H1 (cell line): ENCODE data around the gene ZNF619. TPM values are rescaled to one million over a fixed set of nuclear protein-coding genes. Genes with fewer than 3 reads are reported as not detected.

Source experiments
- CTCF ChIA-PET: fragments of 300-600 bp; sonication (Branson Sonifier 250); formaldehyde crosslinking; loops from one replicate; lab custom pipeline; 2021; ENCODE audit not compliant: partially characterized antibody; lab: Charles Lee
- POLR2A ChIA-PET: fragments of 300-600 bp; sonication (Branson Sonifier 250); formaldehyde crosslinking; loops from one replicate; lab custom pipeline; 2021; ENCODE audit warnings: inconsistent platforms; ENCODE audit not compliant: partially characterized antibody; lab: Charles Lee
- DNase-seq, 2 experiments: peaks; one replicate each; pipeline versions ENCODE4 v3.0.0 to v3.0.0-alpha.2; 2010 to 2022; ENCODE audit warnings: low spot score in 2 of 2, low read depth in 1 of 2, mixed read lengths in 1 of 2
- FAIRE-seq: peaks from 2 replicates; lab custom pipeline; 2011; peaks lifted over from hg19 to GRCh38; lab: Jason Lieb, UNC
- H2AFZ ChIP-seq: 2 replicates; pipeline ENCODE4 v1.8.1; 2012; ENCODE audit warnings: low read length, inconsistent platforms
- H2AK5ac ChIP-seq: 2 replicates; pipeline ENCODE4 v1.6.1; 2013; ENCODE audit warnings: low read depth, low read length
- H2BK120ac ChIP-seq: replicated peaks from 2 replicates; pipeline ENCODE3; 2013; ENCODE audit warnings: low read depth, low read length, inconsistent platforms
- H2BK12ac ChIP-seq: 2 replicates; pipeline ENCODE4 v1.6.1; 2013; ENCODE audit warnings: low read depth, low read length
- H2BK15ac ChIP-seq: 2 replicates; pipeline ENCODE4 v1.6.1; 2013; ENCODE audit warnings: low read length
- H2BK20ac ChIP-seq: 2 replicates; pipeline ENCODE4 v1.6.1; 2013; ENCODE audit warnings: low read length
- H2BK5ac ChIP-seq: 2 replicates; pipeline ENCODE4 v1.6.1; 2013; ENCODE audit warnings: low read depth, low read length
- H3K14ac ChIP-seq: 2 replicates; pipeline ENCODE4 v1.6.1; 2013; ENCODE audit warnings: inconsistent platforms; ENCODE audit not compliant: insufficient read length
- H3K18ac ChIP-seq: 2 replicates; pipeline ENCODE4 v1.6.1; 2013; ENCODE audit warnings: low read length; ENCODE audit errors: extremely low read depth
- H3K23ac ChIP-seq: 2 replicates; pipeline ENCODE4 v1.6.1; 2013; ENCODE audit warnings: inconsistent platforms; ENCODE audit not compliant: insufficient read length
- H3K23me2 ChIP-seq: 2 replicates; pipeline ENCODE4 v1.6.1; 2013; ENCODE audit warnings: low read depth, low read length
- H3K27ac ChIP-seq: 2 replicates; pipeline ENCODE4 v1.6.1; 2011; ENCODE audit warnings: low read depth, low read length, inconsistent platforms
- H3K27me3 ChIP-seq, 4 experiments: replicated peaks in 1 of 4; 1 replicate in 1 of 4; 2 replicates in 3 of 4; pipeline versions ENCODE4 v1.6.1 to v1.8.1; 2011 to 2013; ENCODE audit warnings: low read length in 3 of 4, mild to moderate bottlenecking in 3 of 4, inconsistent platforms in 2 of 4, mixed read lengths in 2 of 4, moderate library complexity in 1 of 4; ENCODE audit not compliant: control insufficient read depth in 3 of 4, insufficient read depth in 3 of 4; ENCODE audit errors: extremely low read depth in 1 of 4
- H3K36me3 ChIP-seq, 4 experiments: 2 replicates each; pipeline versions ENCODE4 v1.6.1 to v1.8.1; 2011 to 2013; ENCODE audit warnings: mild to moderate bottlenecking in 4 of 4, low read length in 3 of 4, moderate library complexity in 2 of 4, control low read depth in 1 of 4, inconsistent platforms in 1 of 4; ENCODE audit not compliant: insufficient read depth in 4 of 4, control insufficient read depth in 2 of 4
- H3K4ac ChIP-seq: replicated peaks from 2 replicates; pipeline ENCODE3; 2013; ENCODE audit warnings: low read length, low read depth, mixed read lengths, inconsistent platforms; ENCODE audit not compliant: insufficient read length
- H3K4me1 ChIP-seq, 4 experiments: replicated peaks in 1 of 4; 1 replicate in 1 of 4; 2 replicates in 3 of 4; pipeline versions ENCODE4 v1.6.1 to v1.8.1; 2011 to 2013; ENCODE audit warnings: low read length in 3 of 4, inconsistent platforms in 2 of 4, mixed read lengths in 1 of 4; ENCODE audit not compliant: insufficient read depth in 4 of 4, control insufficient read depth in 3 of 4
- H3K4me2 ChIP-seq, 2 experiments: 2 replicates each; pipeline versions ENCODE4 v1.6.1 to v1.8.1; 2011 to 2013; ENCODE audit warnings: low read depth in 2 of 2, low read length in 2 of 2, control low read depth in 1 of 2, inconsistent platforms in 1 of 2, mild to moderate bottlenecking in 1 of 2; ENCODE audit not compliant: insufficient read depth in 1 of 2
- H3K4me3 ChIP-seq, 4 experiments: fragments of 200-600, 300-600 bp in 1 of 4; sonication (generic), shearing (Covaris generic), sonication (Bioruptor Twin) in 1 of 4; 2 replicates each; pipeline versions ENCODE4 v1.5.1 to v1.8.1; 2011 to 2016; ENCODE audit warnings: low read length in 4 of 4, low read depth in 3 of 4, control low read depth in 2 of 4, inconsistent platforms in 2 of 4, mild to moderate bottlenecking in 2 of 4, mixed read lengths in 1 of 4, moderate library complexity in 1 of 4; ENCODE audit not compliant: insufficient read depth in 2 of 4; ENCODE audit errors: extremely low read depth in 1 of 4
- H3K56ac ChIP-seq: replicated peaks from 2 replicates; pipeline ENCODE3; 2013; ENCODE audit warnings: low read depth, mild to moderate bottlenecking, mixed read lengths, low read length, inconsistent platforms; ENCODE audit not compliant: insufficient read length
- H3K79me1 ChIP-seq: 2 replicates; pipeline ENCODE4 v1.6.1; 2013; ENCODE audit warnings: low read depth, low read length, control low read depth
- H3K79me2 ChIP-seq, 2 experiments: 2 replicates each; pipeline versions ENCODE4 v1.6.1 to v1.8.1; 2012 to 2013; ENCODE audit warnings: low read length in 2 of 2, mild to moderate bottlenecking in 2 of 2, inconsistent platforms in 1 of 2; ENCODE audit not compliant: insufficient read depth in 2 of 2, control insufficient read depth in 1 of 2
- H3K9ac ChIP-seq, 4 experiments: replicated peaks in 1 of 4; 1 replicate in 1 of 4; 2 replicates in 3 of 4; pipeline versions ENCODE4 v1.6.1 to v1.8.1; 2011 to 2013; ENCODE audit warnings: low read depth in 3 of 4, low read length in 3 of 4, control low read depth in 2 of 4, mild to moderate bottlenecking in 2 of 4, moderate library complexity in 2 of 4, inconsistent platforms in 1 of 4; ENCODE audit errors: extremely low read depth in 1 of 4
- H3K9me3 ChIP-seq, 2 experiments: 2 replicates each; pipeline versions ENCODE4 v1.6.1 to v1.8.1; 2012 to 2013; ENCODE audit warnings: mild to moderate bottlenecking in 2 of 2, moderate library complexity in 2 of 2, control low read depth in 1 of 2, inconsistent platforms in 1 of 2, low read depth in 1 of 2, low read length in 1 of 2, mixed read lengths in 1 of 2; ENCODE audit not compliant: insufficient read depth in 2 of 2
- H4K20me1 ChIP-seq, 2 experiments: replicated peaks in 1 of 2; 2 replicates each; pipeline versions ENCODE3 to v1.8.1; 2011 to 2013; ENCODE audit warnings: inconsistent platforms in 2 of 2, low read length in 2 of 2, mild to moderate bottlenecking in 1 of 2; ENCODE audit not compliant: insufficient read depth in 2 of 2, control insufficient read depth in 1 of 2
- H4K5ac ChIP-seq: 2 replicates; pipeline ENCODE4 v1.6.1; 2013; ENCODE audit warnings: low read length, low read depth, mixed read lengths, inconsistent platforms; ENCODE audit not compliant: insufficient read length
- H4K8ac ChIP-seq: 2 replicates; pipeline ENCODE4 v1.8.0; 2013; ENCODE audit warnings: mild to moderate bottlenecking, moderate library complexity, low read length, inconsistent platforms; ENCODE audit not compliant: insufficient read depth; ENCODE audit errors: extremely low read depth
- H4K91ac ChIP-seq: replicated peaks from 2 replicates; pipeline ENCODE3; 2013; ENCODE audit warnings: low read length, mixed read lengths, inconsistent platforms; ENCODE audit not compliant: insufficient read length
- ASH2L ChIP-seq: fragments of 200-600, 300-600 bp; sonication (generic); IDR thresholded peaks from one replicate; pipeline ENCODE4 v1.7.1; 2017; ENCODE audit warnings: low read length
- BCL11A ChIP-seq, 2 experiments: IDR thresholded peaks; one replicate each; pipeline ENCODE4 v1.6.1; 2011; ENCODE audit warnings: low read depth in 2 of 2, low read length in 2 of 2, mild to moderate bottlenecking in 2 of 2
- BRCA1 ChIP-seq: IDR thresholded peaks from 2 replicates; pipeline ENCODE4 v1.6.1; 2012; ENCODE audit warnings: low read depth, low read length, improper control_type of control experiment
- CBX8 ChIP-seq: fragments of 300-800, 300-1000 bp; sonication (generic); IDR thresholded peaks from 2 replicates; pipeline ENCODE4 v1.7.1; 2016; ENCODE audit warnings: low read depth, low read length, borderline replicate concordance
- CHD1 ChIP-seq: IDR thresholded peaks from 2 replicates; pipeline ENCODE4 v1.6.1; 2012; ENCODE audit warnings: low read depth, low read length, improper control_type of control experiment
- JUND ChIP-seq: IDR thresholded peaks from 2 replicates; pipeline ENCODE4 v1.6.1; 2011; ENCODE audit warnings: mild to moderate bottlenecking, improper control_type of control experiment, low read length
- RXRA ChIP-seq: IDR thresholded peaks from 2 replicates; pipeline ENCODE4 v1.6.1; 2011; ENCODE audit warnings: low read depth, mild to moderate bottlenecking, low read length, moderate library complexity; ENCODE audit not compliant: insufficient read depth
- SIRT6 ChIP-seq: IDR thresholded peaks from one replicate; pipeline ENCODE4 v1.7.1; 2012; ENCODE audit warnings: low read length, inconsistent platforms
- SP1 ChIP-seq: IDR thresholded peaks from 2 replicates; pipeline ENCODE4 v1.6.1; 2011; ENCODE audit warnings: low read depth, low read length
- SP2 ChIP-seq: IDR thresholded peaks from 2 replicates; pipeline ENCODE4 v1.6.1; 2012; ENCODE audit warnings: mild to moderate bottlenecking, low read length, inconsistent platforms
- SP4 ChIP-seq: IDR thresholded peaks from 2 replicates; pipeline ENCODE4 v1.6.1; 2012; ENCODE audit warnings: low read length, inconsistent platforms
- TCF12 ChIP-seq: IDR thresholded peaks from 2 replicates; pipeline ENCODE4 v1.6.1; 2011; ENCODE audit warnings: low read depth, mild to moderate bottlenecking, low read length
- WGBS, 2 experiments: shearing (Covaris generic) in 1 of 2; methylation state at CpG; one replicate each; pipeline versions ENCODE4 v1.1.6 to v1.1.7; 2013 to 2015; ENCODE audit warnings: low lambda C conversion rate in 2 of 2, mixed read lengths in 2 of 2, inconsistent platforms in 1 of 2, low coverage in 1 of 2, missing lambda C conversion rate in 1 of 2; ENCODE audit not compliant: insufficient replicate concordance in 2 of 2, insufficient coverage in 1 of 2, insufficient read length in 1 of 2; ENCODE audit errors: extremely low coverage in 1 of 2, missing lambda C conversion rate in 1 of 2; 5-methylcytosine and 5-hydroxymethylcytosine counted together
- polyA plus RNA-seq, 7 experiments: library from polyadenylated mRNA; depleted of rRNA in 3 of 7; stranded (reverse) in 5 of 7; unstranded in 2 of 7; fragments of >200 nt in 5 of 7; fragments of 200-250 nt in 2 of 7; gene quantifications; 1 replicate in 5 of 7; 2 replicates in 1 of 7; 4 replicates in 1 of 7; pipeline versions ENCODE4 v1.2.1 to v1.2.3, GENCODE V29; 2011 to 2013; ENCODE audit warnings: missing spikeins in 2 of 7, mixed read lengths in 2 of 7
- total RNA-seq: library from RNA; stranded (reverse); fragmentation: NEBNext Ultra II Directional; extraction: Animal tissue kit (Norgen Biotek cat#: 25700); gene quantifications from 2 replicates; pipeline ENCODE4 v1.2.1, GENCODE V29; 2021
- TF ChIP-seq, protein P1 (sequence below), 3 experiments: IDR thresholded peaks; 1 replicate in 2 of 3; 2 replicates in 1 of 3; pipeline versions ENCODE4 v1.5.1 to v1.6.1; 2011; ENCODE audit warnings: low read length in 3 of 3, mild to moderate bottlenecking in 3 of 3, inconsistent platforms in 2 of 3, low read depth in 1 of 3, moderate library complexity in 1 of 3; ENCODE audit not compliant: insufficient read depth in 1 of 3; ENCODE audit errors: control extremely low read depth in 1 of 3

ZNF619 gene
- total and polyA plus RNA-seq, 2 of the 8 experiments (the other 6 are each of a cell fraction or from before 2014, with no cell fraction given) = 2.3 to 8.2 TPM

- H3K36me3 ChIP-seq = peaks cover 3 to 11% (median 7%) of the 10 kb centered on the region in 4 experiments; a peak in 7 of 8 replicates
- no peak overlapping the region for H2BK120ac ChIP-seq
- no peak overlapping the region for H3K18ac ChIP-seq
- H3K4me2 ChIP-seq = no peak overlapping the region
- no peak overlapping the region for H2BK15ac ChIP-seq
- no peaks in the 10 kb centered on the region for H3K27me3 ChIP-seq
- no peak overlapping the region for H3K9ac ChIP-seq
- no peak overlapping the region for H3K4ac ChIP-seq
- H4K5ac ChIP-seq = no peak overlapping the region
- no peak overlapping the region for H3K27ac ChIP-seq
- H3K23ac ChIP-seq = no peak overlapping the region
- FAIRE-seq (no peak), DNase-seq (no peak)
- no peak overlapping the region for H2AFZ ChIP-seq
- no peak overlapping the region for H3K56ac ChIP-seq
- ChIA-PET CTCF (interaction anchor here (0.6 to 1.1 kb wide), 2 partner anchors 15 to 25 kb away, joined by 3 read pairs; partner anchors contain the start of gene ZNF620), POLR2A (interaction anchor here (1.5 to 1.7 kb wide), 4 partner anchors 8 to 15 kb away, joined by 3 to 7 read pairs (median 4); partner anchors contain the start of gene ZNF620)
- no peak overlapping the region for H2AK5ac ChIP-seq
- no peak overlapping the region for H2BK12ac ChIP-seq
- no peak overlapping the region for H3K4me3 ChIP-seq
- H3K14ac ChIP-seq = no peak overlapping the region
- H3K79me1 ChIP-seq = no peaks in the 10 kb centered on the region
- peaks cover 8% of the 10 kb centered on the region for H3K23me2 ChIP-seq
- no peak overlapping the region for H4K8ac ChIP-seq
- no peaks in the 10 kb centered on the region for H4K20me1 ChIP-seq
- peaks cover 0 to 12% of the 10 kb centered on the region in 2 experiments; a peak in 2 of 4 replicates for H3K79me2 ChIP-seq
- peaks cover 0 to 4% (median 0%) of the 10 kb centered on the region in 4 experiments; a peak in 2 of 7 replicates for H3K4me1 ChIP-seq
- WGBS, 2 experiments = 59% methylated on average over 3 of the region's 3 CpGs; no CpG with 5 or more reads in 1 of the 2 experiments
- no peaks in the 10 kb centered on the region for H3K9me3 ChIP-seq
- no peak overlapping the region for H4K91ac ChIP-seq
- no peak overlapping the region for H2BK5ac ChIP-seq
- no peak overlapping the region for H2BK20ac ChIP-seq
- TF ChIP-seq BRCA1 (no peak), JUND (no peak), CHD1 (no peak), SIRT6 (no peak), ASH2L (no peak), BCL11A (IDR thresholded peaks at IDR 0.05; ENCODE audit: low read depth in 2 of 2, low read length in 2 of 2) (no peak), RXRA (no peak), TCF12 (no peak), SP4 (no peak), CBX8 (no peak), SP2 (no peak), SP1 (no peak)
- TF ChIP-seq, protein P1, sequence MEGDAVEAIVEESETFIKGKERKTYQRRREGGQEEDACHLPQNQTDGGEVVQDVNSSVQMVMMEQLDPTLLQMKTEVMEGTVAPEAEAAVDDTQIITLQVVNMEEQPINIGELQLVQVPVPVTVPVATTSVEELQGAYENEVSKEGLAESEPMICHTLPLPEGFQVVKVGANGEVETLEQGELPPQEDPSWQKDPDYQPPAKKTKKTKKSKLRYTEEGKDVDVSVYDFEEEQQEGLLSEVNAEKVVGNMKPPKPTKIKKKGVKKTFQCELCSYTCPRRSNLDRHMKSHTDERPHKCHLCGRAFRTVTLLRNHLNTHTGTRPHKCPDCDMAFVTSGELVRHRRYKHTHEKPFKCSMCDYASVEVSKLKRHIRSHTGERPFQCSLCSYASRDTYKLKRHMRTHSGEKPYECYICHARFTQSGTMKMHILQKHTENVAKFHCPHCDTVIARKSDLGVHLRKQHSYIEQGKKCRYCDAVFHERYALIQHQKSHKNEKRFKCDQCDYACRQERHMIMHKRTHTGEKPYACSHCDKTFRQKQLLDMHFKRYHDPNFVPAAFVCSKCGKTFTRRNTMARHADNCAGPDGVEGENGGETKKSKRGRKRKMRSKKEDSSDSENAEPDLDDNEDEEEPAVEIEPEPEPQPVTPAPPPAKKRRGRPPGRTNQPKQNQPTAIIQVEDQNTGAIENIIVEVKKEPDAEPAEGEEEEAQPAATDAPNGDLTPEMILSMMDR (IDR thresholded peaks at IDR 0.05; ENCODE audit: control extremely low read depth in 1 of 3, insufficient read depth in 1 of 3, low read depth in 1 of 3, low read length in 3 of 3) = no peak
Measured at GRCh38 chr3:40521254-40521653, 44.3 kb downstream of the ZNF619 start.
